Adrenal gland (tissue), 12 donors: ENCODE results near the gene MYLK. TPM values are rescaled to one million over a fixed set of nuclear protein-coding genes. Genes with fewer than 3 reads are reported as not detected.

Experiments used
- DNase-seq, 7 donors: peaks; one replicate each; pipeline ENCODE4 v3.0.0-alpha.2; 2019 to 2020
- H3K27ac ChIP-seq, 5 donors: fragments of 200-600 bp; sonication (generic) in 4 of 5; 1 replicate in 3 of 5; 2 replicates in 2 of 5; pipeline versions ENCODE4 v1.5.1 to v1.8.0; 2016 to 2020; ENCODE audit warnings: mild to moderate bottlenecking in 1 of 5
- H3K27me3 ChIP-seq: fragments of 200-600 bp; 2 replicates; pipeline ENCODE4 v1.8.0; 2021
- H3K36me3 ChIP-seq, 2 donors: fragments of 200-600 bp; replicated peaks in 1 of 2; 1 replicate in 1 of 2; 2 replicates in 1 of 2; pipeline versions ENCODE4 v1.5.1 to v1.8.0; 2018 to 2022
- H3K4me1 ChIP-seq, 2 donors: fragments of 200-600 bp; replicated peaks in 1 of 2; 1 replicate in 1 of 2; 2 replicates in 1 of 2; pipeline versions ENCODE4 v1.5.1 to v1.8.0; 2018 to 2021
- H3K4me3 ChIP-seq, 4 donors: fragments of 200-600 bp; sonication (generic) in 3 of 4; one replicate each; pipeline ENCODE4 v1.5.1; 2016 to 2018
- H3K9me3 ChIP-seq, 3 donors: fragments of 200-600 bp; sonication (generic) in 1 of 3; replicated peaks in 1 of 3; 1 replicate in 2 of 3; 2 replicates in 1 of 3; pipeline versions ENCODE4 v1.5.1 to v1.8.0; 2016 to 2021
- POLR2A ChIP-seq, 2 donors: fragments of 450-650 bp; IDR thresholded peaks; one replicate each; pipeline ENCODE4 v1.6.1; 2017; ENCODE audit warnings: antibody characterized with exemption in 2 of 2, mild to moderate bottlenecking in 2 of 2, moderate library complexity in 1 of 2
- WGBS, 4 donors: extraction: QIAGEN DNeasy Blood & Tissue Kit in 2 of 4; methylation state at CpG; one replicate each; pipeline versions ENCODE4 v1.1.5 to v1.1.7; 2013 to 2017; 5-methylcytosine and 5-hydroxymethylcytosine counted together
- intact Hi-C, 2 donors: fragments of 100-400 bp; cut with DNase I; formaldehyde crosslinking; loops; one replicate each; pipeline versions ENCODE4 v1.14.1 to v1.15.0; 2022 to 2023
- polyA plus RNA-seq, 3 donors: library from polyadenylated mRNA; stranded (reverse); fragments of 200-250 nt in 2 of 3; fragments of 350-450 nt in 1 of 3; fragmentation: Illumina TruSeq in 1 of 3; extraction: RNeasy Lipid Tissue Mini Kit (QIAGEN cat#74804) in 1 of 3; gene quantifications; one replicate each; pipeline ENCODE4 v1.2.3, GENCODE V29; 2013 to 2014
- total RNA-seq, 9 donors: library from RNA; depleted of rRNA in 4 of 9; stranded (reverse); fragments of >200 nt in 4 of 9; fragments of 120-200 nt in 1 of 9; fragmentation: NEBNext Ultra II Directional in 1 of 9; extraction: Animal tissue kit (Norgen Biotek cat#: 25700) in 1 of 9; gene quantifications; one replicate each; pipeline versions ENCODE4 v1.1.0 to v1.2.4, GENCODE V29; 2013 to 2023
- TF ChIP-seq, protein P1 (sequence below), 6 experiments: fragments of 450-650 bp in 4 of 6; fragments of 200-600 bp in 2 of 6; sonication (generic) in 1 of 6; IDR thresholded peaks; 1 replicate in 5 of 6; 2 replicates in 1 of 6; pipeline versions ENCODE4 v1.5.1 to v1.8.0; 2016 to 2021; ENCODE audit warnings: antibody characterized with exemption in 6 of 6, mild to moderate bottlenecking in 2 of 6, moderate library complexity in 1 of 6
- donor health status: healthy with polysubstance abuse.
- donor health status: Bipolar disorder and iron deficiency.
- donor health status: DM: yes; HTN: yes; CAD: no.
- donor health status: DM: no; HTN: no; CAD: no.
- donor health status: DM: no; HTN: no; CAD: no.
- donor health status: DM: yes; HTN: yes; CAD: no.

Gene MYLK
- total and polyA plus RNA-seq, 12 donors: 13.3 to 124 (median 53.8) TPM

GRCh38 chr3:123760817-123761216 is 123.3 kb downstream of the MYLK start:
- H3K36me3 ChIP-seq: no peaks in the 10 kb centered on the region
- H3K4me3 ChIP-seq: no peak overlapping the region
- no peak overlapping the region for H3K27ac ChIP-seq
- intact Hi-C loops: no loop called here
- H3K9me3 ChIP-seq: no peaks in the 10 kb centered on the region
- DNase-seq: no peak
- 78 to 97% (median 91%) methylated on average over 1 of the region's 1 CpG for WGBS, 4 donors
- H3K4me1 ChIP-seq: no peaks in the 10 kb centered on the region
- TF ChIP-seq, protein P1, sequence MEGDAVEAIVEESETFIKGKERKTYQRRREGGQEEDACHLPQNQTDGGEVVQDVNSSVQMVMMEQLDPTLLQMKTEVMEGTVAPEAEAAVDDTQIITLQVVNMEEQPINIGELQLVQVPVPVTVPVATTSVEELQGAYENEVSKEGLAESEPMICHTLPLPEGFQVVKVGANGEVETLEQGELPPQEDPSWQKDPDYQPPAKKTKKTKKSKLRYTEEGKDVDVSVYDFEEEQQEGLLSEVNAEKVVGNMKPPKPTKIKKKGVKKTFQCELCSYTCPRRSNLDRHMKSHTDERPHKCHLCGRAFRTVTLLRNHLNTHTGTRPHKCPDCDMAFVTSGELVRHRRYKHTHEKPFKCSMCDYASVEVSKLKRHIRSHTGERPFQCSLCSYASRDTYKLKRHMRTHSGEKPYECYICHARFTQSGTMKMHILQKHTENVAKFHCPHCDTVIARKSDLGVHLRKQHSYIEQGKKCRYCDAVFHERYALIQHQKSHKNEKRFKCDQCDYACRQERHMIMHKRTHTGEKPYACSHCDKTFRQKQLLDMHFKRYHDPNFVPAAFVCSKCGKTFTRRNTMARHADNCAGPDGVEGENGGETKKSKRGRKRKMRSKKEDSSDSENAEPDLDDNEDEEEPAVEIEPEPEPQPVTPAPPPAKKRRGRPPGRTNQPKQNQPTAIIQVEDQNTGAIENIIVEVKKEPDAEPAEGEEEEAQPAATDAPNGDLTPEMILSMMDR (IDR thresholded peaks at IDR 0.05): no peak
- TF ChIP-seq POLR2A (IDR thresholded peaks at IDR 0.05): no peak
- no peaks in the 10 kb centered on the region for H3K27me3 ChIP-seq

GRCh38 chr3:123759871-123760270 is 124.3 kb downstream of the MYLK start:
- WGBS, 4 donors: 79 to 97% (median 94%) methylated on average over 2 to 4 of the region's 4 CpGs

GRCh38 chr3:123759311-123759710 is 124.8 kb downstream of the MYLK start:
- WGBS, 4 donors: 48 to 71% (median 66%) methylated on average over 3 of the region's 3 CpGs
- H3K4me1 ChIP-seq: no peaks in the 10 kb centered on the region
- H3K27me3 ChIP-seq: no peaks in the 10 kb centered on the region
- H3K4me3 ChIP-seq: no peak overlapping the region
- intact Hi-C loops: no loop called here
- no peaks in the 10 kb centered on the region for H3K36me3 ChIP-seq
- H3K9me3 ChIP-seq: no peaks in the 10 kb centered on the region
- TF ChIP-seq POLR2A (IDR thresholded peaks at IDR 0.05): no peak
- TF ChIP-seq, protein P1 (IDR thresholded peaks at IDR 0.05): no peak
- H3K27ac ChIP-seq: no peak overlapping the region
- no peak for DNase-seq

More at GRCh38 chr3:123759871-123760270, 124.3 kb downstream of the MYLK start:
- TF ChIP-seq, protein P1 (IDR thresholded peaks at IDR 0.05): no peak
- no peak for TF ChIP-seq POLR2A (IDR thresholded peaks at IDR 0.05)
- no peaks in the 10 kb centered on the region for H3K36me3 ChIP-seq
- no peaks in the 10 kb centered on the region for H3K4me1 ChIP-seq
- intact Hi-C loops: no loop called here
- no peaks in the 10 kb centered on the region for H3K27me3 ChIP-seq
- H3K4me3 ChIP-seq: no peak overlapping the region
- no peak for DNase-seq
- H3K9me3 ChIP-seq: no peaks in the 10 kb centered on the region
- H3K27ac ChIP-seq: no peak overlapping the region

- Histone ChIP-seq H3K27ac (no peak overlapping the region), H3K27me3 (no peaks in the 10 kb centered on the region), H3K9me3 (no peaks in the 10 kb centered on the region), H3K36me3 (no peaks in the 10 kb centered on the region), H3K4me3 (no peak overlapping the region), H3K4me1 (no peaks in the 10 kb centered on the region)
- TF ChIP-seq, protein P1 (IDR thresholded peaks at IDR 0.05): no peak
- no peak for TF ChIP-seq POLR2A (IDR thresholded peaks at IDR 0.05)
- 25 to 36% (median 33%) methylated on average over 2 of the region's 2 CpGs for WGBS, 4 donors
- intact Hi-C loops: no loop called here
- no peak for DNase-seq
Measured at GRCh38 chr3:123758081-123758564, 126.0 kb downstream of the MYLK start.
